H9 (cell line): ENCODE measurements around the gene RPS6KB2. TPM values are rescaled to one million over a fixed set of nuclear protein-coding genes. Genes with fewer than 3 reads are reported as not detected.

ENCODE experiments used
- DNase-seq: peaks from one replicate; pipeline ENCODE4 v3.0.0-alpha.2; 2017
- H2AFZ ChIP-seq: one replicate; pipeline ENCODE4 v1.6.1; 2013; ENCODE audit warnings: mild to moderate bottlenecking, low read length, control low read depth, moderate library complexity
- H2AK5ac ChIP-seq: 2 replicates; pipeline ENCODE4 v1.6.1; 2013; ENCODE audit warnings: low read length, control low read depth, mixed read lengths; ENCODE audit not compliant: insufficient read length
- H2BK120ac ChIP-seq: one replicate; pipeline ENCODE4 v1.6.1; 2013; ENCODE audit warnings: low read depth, mild to moderate bottlenecking, low read length, control low read depth, inconsistent platforms; ENCODE audit not compliant: poor library complexity, severe bottlenecking
- H2BK12ac ChIP-seq: 2 replicates; pipeline ENCODE4 v1.6.1; 2013; ENCODE audit warnings: low read length, control low read depth, mixed read lengths, low read depth; ENCODE audit not compliant: insufficient read length
- H2BK15ac ChIP-seq: 2 replicates; pipeline ENCODE4 v1.6.1; 2013; ENCODE audit warnings: low read depth, low read length, control low read depth
- H2BK20ac ChIP-seq: one replicate; pipeline ENCODE4 v1.6.1; 2013; ENCODE audit warnings: low read depth, mild to moderate bottlenecking, low read length, control low read depth, inconsistent platforms; ENCODE audit not compliant: poor library complexity, severe bottlenecking
- H2BK5ac ChIP-seq: 2 replicates; pipeline ENCODE4 v1.6.1; 2013; ENCODE audit warnings: low read length, control low read depth, mixed read lengths; ENCODE audit not compliant: insufficient read length
- H3K14ac ChIP-seq: 2 replicates; pipeline ENCODE4 v1.6.1; 2013; ENCODE audit warnings: low read length, control low read depth; ENCODE audit not compliant: insufficient read depth
- H3K18ac ChIP-seq: 2 replicates; pipeline ENCODE4 v1.6.1; 2013; ENCODE audit warnings: low read depth, mild to moderate bottlenecking, mixed read lengths, low read length, control low read depth; ENCODE audit not compliant: insufficient read length
- H3K23ac ChIP-seq: 2 replicates; pipeline ENCODE4 v1.6.1; 2013; ENCODE audit warnings: low read length, control low read depth, mixed read lengths, low read depth; ENCODE audit not compliant: insufficient read length
- H3K23me2 ChIP-seq: 2 replicates; pipeline ENCODE4 v1.6.1; 2013; ENCODE audit warnings: low read depth, mild to moderate bottlenecking, mixed read lengths, low read length, control low read depth; ENCODE audit not compliant: insufficient read length, poor library complexity, severe bottlenecking
- H3K27ac ChIP-seq: 2 replicates; pipeline ENCODE4 v1.5.1; 2013; ENCODE audit warnings: low read length, control low read depth, mixed read lengths, low read depth; ENCODE audit not compliant: insufficient read length
- H3K27me3 ChIP-seq: 2 replicates; pipeline ENCODE4 v1.6.1; 2013; ENCODE audit warnings: low read length, control low read depth, inconsistent platforms; ENCODE audit not compliant: insufficient read depth
- H3K4ac ChIP-seq: 2 replicates; pipeline ENCODE4 v1.6.1; 2013; ENCODE audit warnings: low read depth, mild to moderate bottlenecking, control low read depth, inconsistent platforms, low read length, moderate library complexity
- H3K4me1 ChIP-seq: 2 replicates; pipeline ENCODE4 v1.6.1; 2013; ENCODE audit warnings: low read length, control low read depth, inconsistent platforms; ENCODE audit not compliant: insufficient read depth
- H3K4me2 ChIP-seq: 2 replicates; pipeline ENCODE4 v1.6.1; 2013; ENCODE audit warnings: low read length, control low read depth, mixed read lengths; ENCODE audit not compliant: insufficient read length, insufficient read depth
- H3K56ac ChIP-seq: 2 replicates; pipeline ENCODE4 v1.6.1; 2013; ENCODE audit warnings: low read depth, mild to moderate bottlenecking, mixed read lengths, low read length, control low read depth; ENCODE audit not compliant: insufficient read length
- H3K79me1 ChIP-seq: 2 replicates; pipeline ENCODE4 v1.6.1; 2013; ENCODE audit warnings: low read depth, mild to moderate bottlenecking, moderate library complexity, low read length, control low read depth, inconsistent platforms; ENCODE audit not compliant: insufficient read depth, poor library complexity, severe bottlenecking
- H3K79me2 ChIP-seq: 2 replicates; pipeline ENCODE4 v1.6.1; 2013; ENCODE audit warnings: low read length, control low read depth, inconsistent platforms; ENCODE audit not compliant: insufficient read depth
- H3K9ac ChIP-seq: 2 replicates; pipeline ENCODE4 v1.6.1; 2013; ENCODE audit warnings: low read length, control low read depth, mixed read lengths; ENCODE audit not compliant: insufficient read length; ENCODE audit errors: extremely low read depth
- H3K9me3 ChIP-seq: one replicate; pipeline ENCODE4 v1.6.1; 2013; ENCODE audit warnings: low read depth, low read length, inconsistent platforms; ENCODE audit not compliant: control insufficient read depth
- H3T11ph ChIP-seq: one replicate; pipeline ENCODE4 v1.6.1; 2013; ENCODE audit warnings: mild to moderate bottlenecking, low read length, control low read depth, inconsistent platforms
- H4K20me1 ChIP-seq: one replicate; pipeline ENCODE4 v1.6.1; 2013; ENCODE audit not compliant: control insufficient read depth, insufficient read length, insufficient read depth
- H4K5ac ChIP-seq: 2 replicates; pipeline ENCODE4 v1.6.1; 2013; ENCODE audit warnings: low read depth, mild to moderate bottlenecking, mixed read lengths, low read length, control low read depth; ENCODE audit not compliant: insufficient read length
- H4K8ac ChIP-seq: replicated peaks from 2 replicates; pipeline ENCODE4 v1.6.1; 2013; ENCODE audit warnings: low read length, control low read depth, mixed read lengths, low read depth; ENCODE audit not compliant: insufficient read length
- H4K91ac ChIP-seq: 2 replicates; pipeline ENCODE4 v1.6.1; 2013; ENCODE audit warnings: low read depth, mild to moderate bottlenecking, moderate library complexity, mixed read lengths, low read length, control low read depth; ENCODE audit not compliant: insufficient read length
- H3K27ac Mint-ChIP-seq, 3 experiments: 2 replicates in 2 of 3; 3 replicates in 1 of 3; pipeline ENCODE4 v1.8.0; 2020 to 2021; ENCODE audit warnings: mixed read lengths in 3 of 3, mild to moderate bottlenecking in 1 of 3, moderate library complexity in 1 of 3
- H3K27me3 Mint-ChIP-seq: 2 replicates; pipeline ENCODE4 v1.8.0; 2021; ENCODE audit warnings: low read depth, mild to moderate bottlenecking, moderate library complexity, mixed read lengths
- H3K36me3 Mint-ChIP-seq, 3 experiments: 2 replicates in 2 of 3; 3 replicates in 1 of 3; pipeline ENCODE4 v1.8.0; 2020 to 2021; ENCODE audit warnings: low read depth in 3 of 3, mixed read lengths in 3 of 3; ENCODE audit not compliant: insufficient read depth in 1 of 3
- H3K4me1 Mint-ChIP-seq, 2 experiments: 2 replicates each; pipeline ENCODE4 v1.8.0; 2020; ENCODE audit warnings: mixed read lengths in 2 of 2
- H3K4me3 Mint-ChIP-seq, 2 experiments: 2 replicates in 1 of 2; 3 replicates in 1 of 2; pipeline ENCODE4 v1.8.0; 2020 to 2021; ENCODE audit warnings: mild to moderate bottlenecking in 2 of 2, mixed read lengths in 2 of 2, moderate library complexity in 1 of 2
- H3K9me3 Mint-ChIP-seq, 2 experiments: 2 replicates in 1 of 2; 3 replicates in 1 of 2; pipeline ENCODE4 v1.8.0; 2020; ENCODE audit warnings: mild to moderate bottlenecking in 2 of 2, mixed read lengths in 2 of 2, moderate library complexity in 1 of 2
- WGBS: extraction: QIAGEN DNeasy Blood & Tissue Kit; methylation state at CpG from one replicate; pipeline ENCODE4 v1.1.7; 2013; ENCODE audit warnings: missing lambda C conversion rate, low lambda C conversion rate, mixed read lengths; ENCODE audit not compliant: insufficient read length; ENCODE audit errors: extremely low coverage; 5-methylcytosine and 5-hydroxymethylcytosine counted together
- total RNA-seq: library from RNA; stranded (reverse); gene quantifications from 2 replicates; pipeline ENCODE4 v1.2.1, GENCODE V29; 2021
- TF ChIP-seq, protein P1 (sequence below): fragments of 200-600 bp; sonication (generic); conservative IDR thresholded peaks from 3 replicates; pipeline ENCODE4 v1.8.0; 2021; ENCODE audit warnings: antibody characterized with exemption, mild to moderate bottlenecking

Gene RPS6KB2
- total RNA-seq, 1 experiment from 2014 or later: 51.7 TPM

- Histone ChIP-seq H3K56ac (no peak overlapping the region), H3K18ac (no peak overlapping the region), H3K23me2 (no peaks in the 10 kb centered on the region), H2BK15ac (no peak overlapping the region), H3T11ph (no peak overlapping the region), H3K9ac (no peak overlapping the region), H2BK120ac (no peak overlapping the region), H3K27ac (no peak overlapping the region), H3K14ac (no peak overlapping the region), H2BK12ac (no peak overlapping the region), H2AK5ac (no peak overlapping the region), H4K91ac (no peak overlapping the region), H2AFZ (no peak overlapping the region), H4K20me1 (no peaks in the 10 kb centered on the region), H2BK5ac (no peak overlapping the region), H3K4me1 (no peaks in the 10 kb centered on the region), H3K4ac (no peak overlapping the region), H3K79me2 (no peaks in the 10 kb centered on the region), H3K9me3 (no peaks in the 10 kb centered on the region), H3K23ac (no peak overlapping the region), H3K27me3 (no peaks in the 10 kb centered on the region), H3K4me2 (no peak overlapping the region), H4K5ac (no peak overlapping the region), H3K79me1 (no peaks in the 10 kb centered on the region), H4K8ac (no peak overlapping the region), H2BK20ac (no peak overlapping the region)
- TF ChIP-seq, protein P1, sequence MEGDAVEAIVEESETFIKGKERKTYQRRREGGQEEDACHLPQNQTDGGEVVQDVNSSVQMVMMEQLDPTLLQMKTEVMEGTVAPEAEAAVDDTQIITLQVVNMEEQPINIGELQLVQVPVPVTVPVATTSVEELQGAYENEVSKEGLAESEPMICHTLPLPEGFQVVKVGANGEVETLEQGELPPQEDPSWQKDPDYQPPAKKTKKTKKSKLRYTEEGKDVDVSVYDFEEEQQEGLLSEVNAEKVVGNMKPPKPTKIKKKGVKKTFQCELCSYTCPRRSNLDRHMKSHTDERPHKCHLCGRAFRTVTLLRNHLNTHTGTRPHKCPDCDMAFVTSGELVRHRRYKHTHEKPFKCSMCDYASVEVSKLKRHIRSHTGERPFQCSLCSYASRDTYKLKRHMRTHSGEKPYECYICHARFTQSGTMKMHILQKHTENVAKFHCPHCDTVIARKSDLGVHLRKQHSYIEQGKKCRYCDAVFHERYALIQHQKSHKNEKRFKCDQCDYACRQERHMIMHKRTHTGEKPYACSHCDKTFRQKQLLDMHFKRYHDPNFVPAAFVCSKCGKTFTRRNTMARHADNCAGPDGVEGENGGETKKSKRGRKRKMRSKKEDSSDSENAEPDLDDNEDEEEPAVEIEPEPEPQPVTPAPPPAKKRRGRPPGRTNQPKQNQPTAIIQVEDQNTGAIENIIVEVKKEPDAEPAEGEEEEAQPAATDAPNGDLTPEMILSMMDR: no peak
- H3K9me3 Mint-ChIP-seq: no peaks in the 10 kb centered on the region
- DNase-seq: no peak
- no CpG with 5 or more reads among the region's 13 CpGs for WGBS
- no peaks in the 10 kb centered on the region for H3K36me3 Mint-ChIP-seq
- no peak overlapping the region for H3K4me3 Mint-ChIP-seq
- no peak overlapping the region for H3K27ac Mint-ChIP-seq
- H3K27me3 Mint-ChIP-seq: peaks cover 14% of the 10 kb centered on the region
- peaks cover 18 to 22% of the 10 kb centered on the region in 2 experiments for H3K4me1 Mint-ChIP-seq
These were observed 4.8 kb upstream of the RPS6KB2 start for GRCh38 chr11:67423466-67423865.
